Measurements from ENCODE around the gene UROS. TPM values are rescaled to one million over a fixed set of nuclear protein-coding genes. Genes with fewer than 3 reads are reported as not detected.

UROS gene
- total and polyA plus RNA-seq, 10 of the 15 experiments (the other 5 are each of a cell fraction or from before 2014, with no cell fraction given) = 4.3 to 112 (median 64.5) TPM

DNA sequence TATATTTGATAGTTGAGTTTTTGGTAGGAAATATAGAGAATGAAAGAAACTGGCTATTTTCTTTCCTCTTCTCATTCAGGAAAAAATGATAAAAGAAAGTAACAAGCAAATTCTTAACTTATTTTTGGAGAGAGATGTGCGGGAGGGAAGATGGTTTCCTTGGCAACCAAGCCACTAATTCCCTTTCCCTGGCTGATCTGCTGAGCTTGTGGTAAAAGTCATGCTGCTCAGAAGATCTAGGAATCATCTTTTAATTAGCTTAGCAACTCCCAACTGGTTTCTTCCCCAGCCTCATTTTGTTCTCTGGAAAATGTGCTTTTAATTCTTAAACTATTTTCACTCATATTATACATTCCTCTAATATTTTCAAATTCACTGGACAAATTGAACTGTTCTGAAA lies 11.8 kb downstream of the UROS start:
- Histone ChIP-seq H3K9ac (ENCODE audit: control insufficient read depth, insufficient read depth, low read length) (no peak overlapping the region), H3K4me2 (ENCODE audit: control insufficient read depth, insufficient read depth) (no peak overlapping the region), H3K4me1 (ENCODE audit: control insufficient read depth, insufficient read depth, low read length) (no peaks in the 10 kb centered on the region), H3K36me3 (ENCODE audit: control insufficient read depth in 2 of 2, insufficient read depth in 2 of 2, low read length in 1 of 2) (peaks cover 0 to 20% of the 10 kb centered on the region in 2 experiments; a peak in 2 of 4 replicates), H3K27me3 (replicated peaks in 1 of 2; ENCODE audit: control insufficient read depth in 2 of 2, insufficient read depth in 2 of 2, low read length in 1 of 2) (no peaks in the 10 kb centered on the region), H3K27ac (ENCODE audit: control insufficient read depth, insufficient read depth) (no peak overlapping the region), H2AFZ (ENCODE audit: control insufficient read depth, low read depth, low read length) (no peak overlapping the region), H3K9me3 (replicated peaks; ENCODE audit: control insufficient read depth, insufficient read depth, low read length) (no peaks in the 10 kb centered on the region), H3K4me3 (no peak overlapping the region), H3K79me2 (ENCODE audit: control insufficient read depth, insufficient read depth, low read length) (no peaks in the 10 kb centered on the region), H4K20me1 (ENCODE audit: control insufficient read depth, insufficient read depth) (no peaks in the 10 kb centered on the region)
- ChIA-PET POLR2A (no interaction called here), CTCF (no interaction called here), RAD21 (ENCODE audit: unreplicated experiment) (no interaction called here), SMC1A (ENCODE audit: uncharacterized antibody, unreplicated experiment) (interaction anchor here (1.3 kb wide), 1 partner anchor 9 kb away, joined by 4 read pairs; no protein-coding TSS in a partner anchor)
- intact Hi-C loops (cut with micrococcal nuclease; ENCODE audit: unreplicated experiment) (no loop called here), in situ Hi-C loops (cut with MboI) (no loop called here)
- FAIRE-seq = no peak
- no peak for ATAC-seq
- BruUV-seq (replicated peaks) = no TSS peak
- TF ChIP-seq SMC3 (IDR thresholded peaks at IDR 0.05; ENCODE audit: borderline replicate concordance, low read length) = no peak
- no peak for TF ChIP-seq WRNIP1 (IDR thresholded peaks at IDR 0.05; ENCODE audit: borderline replicate concordance, low read depth, low read length)
- no peak for TF ChIP-seq ATF7 (IDR thresholded peaks at IDR 0.05; ENCODE audit: low read depth)
- no peak for TF ChIP-seq ETV6 (conservative IDR thresholded peaks at IDR 0.05 in 1 of 2, IDR thresholded peaks at IDR 0.05 in 1 of 2; ENCODE audit: borderline replicate concordance in 1 of 2, low read depth in 1 of 2)
- TF ChIP-seq KLF5 (IDR thresholded peaks at IDR 0.05; ENCODE audit: partially characterized antibody) = no peak
- TF ChIP-seq POU2F2 (IDR thresholded peaks at IDR 0.05; ENCODE audit: borderline replicate concordance, low read depth, low read length) = no peak
- TF ChIP-seq NRF1 (conservative IDR thresholded peaks at IDR 0.05; ENCODE audit: low read depth, low read length) = no peak
- no peak for TF ChIP-seq IRF4 (IDR thresholded peaks at IDR 0.05; ENCODE audit: low read depth, low read length)
- no peak for TF ChIP-seq PML (IDR thresholded peaks at IDR 0.05; ENCODE audit: low read length)
- TF ChIP-seq ZNF217 (IDR thresholded peaks at IDR 0.05) = no peak
- no peak for TF ChIP-seq ZBED1 (IDR thresholded peaks at IDR 0.05; ENCODE audit: borderline replicate concordance)
- TF ChIP-seq SIX5 (IDR thresholded peaks at IDR 0.05; ENCODE audit: low read depth, low read length, severe bottlenecking) = no peak
- DNase-seq (ENCODE audit: low read depth, low spot score) = no peak
- WGBS (ENCODE audit: insufficient coverage, insufficient replicate concordance, low lambda C conversion rate, missing lambda C conversion rate) = 85% methylated on average over 1 of the region's 1 CpG

Data from GM12878 (cell line).